Measurements from ENCODE around the gene AOAH.

Gene AOAH

DNA sequence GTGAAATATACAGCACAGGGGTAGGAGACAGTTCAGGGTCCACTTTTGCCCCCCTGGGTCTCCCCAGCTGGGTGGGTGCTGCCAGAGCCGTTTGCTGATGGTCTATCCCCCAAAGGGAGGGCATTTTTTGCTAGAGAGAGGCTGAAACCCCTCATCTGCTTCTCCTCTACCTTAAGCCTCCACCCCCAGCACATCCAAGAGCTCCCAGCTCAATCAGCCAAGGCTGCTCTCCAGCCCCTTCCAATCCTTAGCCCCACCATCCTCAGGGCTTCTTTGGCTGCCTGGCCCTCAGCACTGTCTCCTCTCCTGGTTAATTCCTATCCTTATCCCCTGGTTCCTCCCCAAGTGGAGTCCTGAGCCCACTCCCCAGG is 153.1 kb downstream of the AOAH start:
- CTCF ChIA-PET, result interaction anchor here (1.0 to 2.1 kb wide), 4 partner anchors 10 to 80 kb away, joined by 3 to 9 read pairs (median 3); no protein-coding TSS in a partner anchor
- POLR2A ChIA-PET, result no interaction called here
- H3K4me3 ChIP-seq (ENCODE audit: control insufficient read depth in 1 of 7, extremely low read depth in 1 of 7, insufficient read depth in 4 of 7, low read depth in 2 of 7, low read length in 6 of 7), result peak overlapping the region in 1 of 7 experiments; percentile 47
- H3K4me1 ChIP-seq (ENCODE audit: control extremely low read depth in 1 of 4, control insufficient read depth in 4 of 4, insufficient read depth in 4 of 4, low read length in 3 of 4), result peaks cover 17 to 54% (median 28%) of the 10 kb centered on the region in 4 experiments
- peak overlapping the region; percentile 61 to 66 for H3K27ac ChIP-seq (ENCODE audit: insufficient read depth in 1 of 2, low read depth in 1 of 2, low read length in 2 of 2, poor library complexity in 1 of 2, severe bottlenecking in 2 of 2)
- H3K36me3 ChIP-seq (ENCODE audit: control insufficient read depth in 4 of 4, insufficient read depth in 4 of 4, low read length in 3 of 4), result peaks cover 0 to 6% (median 3%) of the 10 kb centered on the region in 4 experiments
- H3K27me3 ChIP-seq (replicated peaks in 2 of 5; ENCODE audit: control insufficient read depth in 4 of 5, insufficient read depth in 5 of 5, low read length in 4 of 5), result no peaks in the 10 kb centered on the region
- 0% methylated on average over 1 of the region's 1 CpG for WGBS (ENCODE audit: insufficient coverage)
- peak in 1 of 3 donors; percentile 33 for DNase-seq
- no peaks in the 10 kb centered on the region for H3K9me3 ChIP-seq (ENCODE audit: control extremely low read depth in 1 of 5, control insufficient read depth in 4 of 5, insufficient read depth in 2 of 5, low read depth in 1 of 5, low read length in 4 of 5)

DNA sequence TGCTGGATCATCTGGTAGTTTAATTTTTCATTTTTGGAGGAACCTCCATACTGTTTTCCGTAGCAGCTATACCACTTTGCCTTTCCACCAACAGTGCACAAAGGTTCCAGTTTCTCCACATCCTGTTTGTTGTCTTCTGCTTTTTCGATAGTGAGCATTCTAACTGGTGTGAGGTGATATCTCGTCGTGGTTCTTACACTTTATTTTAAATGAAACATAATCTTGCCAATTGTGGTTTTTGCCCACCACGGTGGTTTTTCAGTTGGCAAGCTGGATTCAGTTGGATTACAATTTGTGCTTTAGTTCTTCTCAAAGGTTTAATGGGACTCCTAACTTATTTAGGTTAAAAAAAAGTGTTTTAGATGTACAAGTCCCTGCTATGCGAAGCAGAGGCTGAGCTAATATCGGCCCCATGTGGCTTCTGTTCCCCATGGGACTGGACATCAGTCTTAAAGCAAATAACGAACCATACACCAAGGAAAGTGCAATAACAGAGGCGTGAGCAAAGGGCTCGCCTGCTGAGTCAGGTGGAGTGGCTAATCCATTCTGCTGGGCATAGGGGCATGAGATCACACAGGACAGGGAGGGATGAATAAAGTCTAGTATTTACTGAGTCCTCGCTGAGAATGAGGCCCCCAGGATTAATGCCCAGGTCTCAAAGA is 153.6 kb downstream of the AOAH start:
- Histone ChIP-seq H3K9me3 (ENCODE audit: control extremely low read depth in 1 of 5, control insufficient read depth in 4 of 5, insufficient read depth in 2 of 5, low read depth in 1 of 5, low read length in 4 of 5) (no peaks in the 10 kb centered on the region), H3K4me3 (ENCODE audit: control insufficient read depth in 1 of 7, extremely low read depth in 1 of 7, insufficient read depth in 4 of 7, low read depth in 2 of 7, low read length in 6 of 7) (peak overlapping the region in 4 of 7 experiments; percentile 3 to 48 (median 37)), H3K4me1 (ENCODE audit: control extremely low read depth in 1 of 4, control insufficient read depth in 4 of 4, insufficient read depth in 4 of 4, low read length in 3 of 4) (peaks cover 19 to 59% (median 32%) of the 10 kb centered on the region in 4 experiments), H3K27me3 (replicated peaks in 2 of 5; ENCODE audit: control insufficient read depth in 4 of 5, insufficient read depth in 5 of 5, low read length in 4 of 5) (no peaks in the 10 kb centered on the region), H3K36me3 (ENCODE audit: control insufficient read depth in 4 of 4, insufficient read depth in 4 of 4, low read length in 3 of 4) (peaks cover 0 to 3% (median under 1%) of the 10 kb centered on the region in 4 experiments), H3K27ac (ENCODE audit: insufficient read depth in 1 of 2, low read depth in 1 of 2, low read length in 2 of 2, poor library complexity in 1 of 2, severe bottlenecking in 2 of 2) (peak overlapping the region; percentile 61 to 66)
- peak; percentile 82 to 94 (median 93) for DNase-seq
- POLR2A ChIA-PET, result no interaction called here
- CTCF ChIA-PET, result interaction anchor here (1.1 to 1.7 kb wide), 3 partner anchors 51 to 611 kb away, joined by 3 to 4 read pairs (median 3); no protein-coding TSS in a partner anchor
- WGBS (ENCODE audit: insufficient coverage), result 31% methylated on average over 6 of the region's 11 CpGs

DNA sequence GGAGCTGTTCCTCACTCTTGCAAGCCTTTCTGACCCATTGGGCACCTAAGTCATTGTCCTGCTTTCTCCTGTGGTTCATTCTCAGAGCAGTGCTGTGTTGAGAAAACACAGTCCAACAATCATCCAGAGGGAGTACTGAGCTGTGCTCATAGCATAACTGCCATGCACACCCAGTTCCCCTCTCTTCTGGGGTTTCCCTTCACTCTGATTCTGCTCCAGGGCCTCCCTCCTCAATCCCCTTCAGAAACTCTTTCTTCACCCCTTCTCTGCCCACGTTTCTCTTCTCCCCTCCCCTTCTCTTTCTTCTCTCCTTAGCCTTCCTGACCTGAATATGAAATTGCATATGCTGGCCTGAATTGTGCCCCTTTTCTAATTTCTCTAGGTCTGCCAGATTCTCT is 155.8 kb downstream of the AOAH start:
- no peaks in the 10 kb centered on the region for H3K9me3 ChIP-seq (ENCODE audit: control extremely low read depth in 1 of 5, control insufficient read depth in 4 of 5, insufficient read depth in 2 of 5, low read depth in 1 of 5, low read length in 4 of 5)
- H3K4me3 ChIP-seq (ENCODE audit: control insufficient read depth in 1 of 7, extremely low read depth in 1 of 7, insufficient read depth in 4 of 7, low read depth in 2 of 7, low read length in 6 of 7), result no peak overlapping the region
- peaks cover 26 to 73% (median 42%) of the 10 kb centered on the region in 4 experiments for H3K4me1 ChIP-seq (ENCODE audit: control extremely low read depth in 1 of 4, control insufficient read depth in 4 of 4, insufficient read depth in 4 of 4, low read length in 3 of 4)
- H3K27ac ChIP-seq (ENCODE audit: insufficient read depth in 1 of 2, low read depth in 1 of 2, low read length in 2 of 2, poor library complexity in 1 of 2, severe bottlenecking in 2 of 2), result peak overlapping the region in 1 of 2 experiments; percentile 29
- no peak for DNase-seq
- no peaks in the 10 kb centered on the region for H3K36me3 ChIP-seq (ENCODE audit: control insufficient read depth in 4 of 4, insufficient read depth in 4 of 4, low read length in 3 of 4)
- no CpG with 5 or more reads among the region's 1 CpG for WGBS (ENCODE audit: insufficient coverage)
- no peaks in the 10 kb centered on the region for H3K27me3 ChIP-seq (replicated peaks in 2 of 5; ENCODE audit: control insufficient read depth in 4 of 5, insufficient read depth in 5 of 5, low read length in 4 of 5)
- POLR2A ChIA-PET, result no interaction called here
- CTCF ChIA-PET, result no interaction called here

- no peaks in the 10 kb centered on the region for H3K27me3 ChIP-seq (replicated peaks in 2 of 5; ENCODE audit: control insufficient read depth in 4 of 5, insufficient read depth in 5 of 5, low read length in 4 of 5)
- WGBS (ENCODE audit: insufficient coverage), result 91% methylated on average over 3 of the region's 7 CpGs
- H3K27ac ChIP-seq (ENCODE audit: insufficient read depth in 1 of 2, low read depth in 1 of 2, low read length in 2 of 2, poor library complexity in 1 of 2, severe bottlenecking in 2 of 2), result peak overlapping the region in 1 of 2 experiments; percentile 29
- no peak for DNase-seq
- peaks cover 26 to 69% (median 42%) of the 10 kb centered on the region in 4 experiments for H3K4me1 ChIP-seq (ENCODE audit: control extremely low read depth in 1 of 4, control insufficient read depth in 4 of 4, insufficient read depth in 4 of 4, low read length in 3 of 4)
- no peaks in the 10 kb centered on the region for H3K9me3 ChIP-seq (ENCODE audit: control extremely low read depth in 1 of 5, control insufficient read depth in 4 of 5, insufficient read depth in 2 of 5, low read depth in 1 of 5, low read length in 4 of 5)
- no peak overlapping the region for H3K4me3 ChIP-seq (ENCODE audit: control insufficient read depth in 1 of 7, extremely low read depth in 1 of 7, insufficient read depth in 4 of 7, low read depth in 2 of 7, low read length in 6 of 7)
- no peaks in the 10 kb centered on the region for H3K36me3 ChIP-seq (ENCODE audit: control insufficient read depth in 4 of 4, insufficient read depth in 4 of 4, low read length in 3 of 4)
- CTCF ChIA-PET, result no interaction called here
- POLR2A ChIA-PET, result no interaction called here
These were observed 156.4 kb downstream of the AOAH start for GRCh38 chr7:36567699-36568451.

- peak; percentile 49 to 80 (median 70) for DNase-seq
- Histone ChIP-seq H3K9me3 (ENCODE audit: control extremely low read depth in 1 of 5, control insufficient read depth in 4 of 5, insufficient read depth in 2 of 5, low read depth in 1 of 5, low read length in 4 of 5) (no peaks in the 10 kb centered on the region), H3K27me3 (replicated peaks in 2 of 5; ENCODE audit: control insufficient read depth in 4 of 5, insufficient read depth in 5 of 5, low read length in 4 of 5) (no peaks in the 10 kb centered on the region), H3K36me3 (ENCODE audit: control insufficient read depth in 4 of 4, insufficient read depth in 4 of 4, low read length in 3 of 4) (no peaks in the 10 kb centered on the region), H3K4me1 (ENCODE audit: control extremely low read depth in 1 of 4, control insufficient read depth in 4 of 4, insufficient read depth in 4 of 4, low read length in 3 of 4) (peaks cover 22 to 55% (median 35%) of the 10 kb centered on the region in 4 experiments), H3K4me3 (ENCODE audit: control insufficient read depth in 1 of 7, extremely low read depth in 1 of 7, insufficient read depth in 4 of 7, low read depth in 2 of 7, low read length in 6 of 7) (no peak overlapping the region), H3K27ac (ENCODE audit: insufficient read depth in 1 of 2, low read depth in 1 of 2, low read length in 2 of 2, poor library complexity in 1 of 2, severe bottlenecking in 2 of 2) (peak overlapping the region; percentile 17 to 21)
- POLR2A ChIA-PET, result interaction anchor here (0.6 to 0.7 kb wide), 2 partner anchors 18 to 908 kb away, joined by 3 to 5 read pairs; no protein-coding TSS in a partner anchor
- CTCF ChIA-PET, result no interaction called here
- 71% methylated on average over 3 of the region's 5 CpGs for WGBS (ENCODE audit: insufficient coverage)
These were observed 158.4 kb downstream of the AOAH start for GRCh38 chr7:36565792-36566356.

GRCh38 chr7:36564489-36564888 is 159.8 kb downstream of the AOAH start:
- H3K4me3 ChIP-seq (ENCODE audit: control insufficient read depth in 1 of 7, extremely low read depth in 1 of 7, insufficient read depth in 4 of 7, low read depth in 2 of 7, low read length in 6 of 7), result no peak overlapping the region
- ChIA-PET POLR2A (no interaction called here), CTCF (no interaction called here)
- H3K27ac ChIP-seq (ENCODE audit: insufficient read depth in 1 of 2, low read depth in 1 of 2, low read length in 2 of 2, poor library complexity in 1 of 2, severe bottlenecking in 2 of 2), result peak overlapping the region in 1 of 2 experiments; percentile 39
- no peaks in the 10 kb centered on the region for H3K27me3 ChIP-seq (replicated peaks in 2 of 5; ENCODE audit: control insufficient read depth in 4 of 5, insufficient read depth in 5 of 5, low read length in 4 of 5)
- 86% methylated on average over 2 of the region's 2 CpGs for WGBS (ENCODE audit: insufficient coverage)
- H3K9me3 ChIP-seq (ENCODE audit: control extremely low read depth in 1 of 5, control insufficient read depth in 4 of 5, insufficient read depth in 2 of 5, low read depth in 1 of 5, low read length in 4 of 5), result peaks cover 0 to 3% (median 0%) of the 10 kb centered on the region in 5 experiments
- DNase-seq, result no peak
- peaks cover 11 to 45% (median 24%) of the 10 kb centered on the region in 4 experiments for H3K4me1 ChIP-seq (ENCODE audit: control extremely low read depth in 1 of 4, control insufficient read depth in 4 of 4, insufficient read depth in 4 of 4, low read length in 3 of 4)
- no peaks in the 10 kb centered on the region for H3K36me3 ChIP-seq (ENCODE audit: control insufficient read depth in 4 of 4, insufficient read depth in 4 of 4, low read length in 3 of 4)
